ENCODE measurements around the gene LGR5.

DNA sequence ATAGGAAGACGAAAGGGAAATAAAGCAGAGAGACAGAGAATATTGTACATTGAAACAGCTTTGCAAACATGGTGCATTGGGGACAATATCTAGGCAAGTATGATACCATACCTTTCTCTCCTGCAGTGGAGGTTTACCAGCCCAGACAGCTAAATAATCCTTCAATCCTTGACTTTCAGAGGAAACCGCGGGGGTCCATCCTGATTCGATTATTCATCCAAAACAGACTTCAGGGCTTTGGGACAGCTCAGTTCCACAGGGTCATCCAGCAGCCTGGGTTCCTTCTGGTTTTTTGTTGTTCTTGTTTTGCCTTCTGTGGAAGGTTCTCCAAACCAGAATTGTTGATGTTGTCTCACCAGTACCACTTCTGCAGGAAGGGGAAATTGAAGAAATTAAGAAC is 81.5 kb downstream of the LGR5 start:
- no peak for TF ChIP-seq POLR2A (IDR thresholded peaks at IDR 0.05; ENCODE audit: low read length)
- TF ChIP-seq GATA1 (IDR thresholded peaks at IDR 0.05; ENCODE audit: low read depth, low read length): no peak

Measured in erythroblast (primary cell).